MM.1S (cell line): ENCODE data around the gene CSRNP3.

Experiments
- DNase-seq: peaks from one replicate; pipeline ENCODE4 v3.0.0-alpha.2; 2015
- H2AFZ ChIP-seq: fragments of 300-600 bp; sonication (generic); 2 replicates; pipeline ENCODE4 v1.6.0; 2016; ENCODE audit warnings: antibody characterized with exemption, low read length
- H3F3A ChIP-seq: fragments of 300-600 bp; sonication (generic); 2 replicates; pipeline ENCODE4 v1.6.1; 2016; ENCODE audit warnings: mild to moderate bottlenecking, antibody characterized with exemption, low read length, moderate library complexity, mixed read lengths; ENCODE audit not compliant: insufficient read depth
- H3K27ac ChIP-seq: fragments of 300-600 bp; sonication (generic); 2 replicates; pipeline ENCODE4 v1.5.1; 2016; ENCODE audit warnings: mild to moderate bottlenecking, low read length
- H3K27me3 ChIP-seq: fragments of 300-600 bp; sonication (generic); replicated peaks from 2 replicates; pipeline ENCODE4 v1.6.0; 2016; ENCODE audit warnings: low read length; ENCODE audit not compliant: insufficient read depth
- H3K36me3 ChIP-seq: fragments of 300-600 bp; sonication (generic); replicated peaks from 2 replicates; pipeline ENCODE4 v1.6.1; 2016; ENCODE audit warnings: mild to moderate bottlenecking, low read length, mixed read lengths; ENCODE audit not compliant: insufficient read depth
- H3K4me1 ChIP-seq: fragments of 300-600 bp; sonication (generic); 2 replicates; pipeline ENCODE4 v1.6.1; 2016; ENCODE audit warnings: low read length, mixed read lengths
- H3K4me2 ChIP-seq: fragments of 300-600 bp; sonication (generic); 2 replicates; pipeline ENCODE4 v1.6.0; 2016; ENCODE audit warnings: low read depth, low read length
- H3K4me3 ChIP-seq: fragments of 300-600 bp; sonication (generic); 2 replicates; pipeline ENCODE4 v1.5.1; 2016; ENCODE audit warnings: low read length, mixed read lengths
- H3K79me2 ChIP-seq: fragments of 300-600 bp; sonication (generic); 2 replicates; pipeline ENCODE4 v1.6.1; 2016; ENCODE audit warnings: mixed run types, low read length, mixed read lengths
- H3K9ac ChIP-seq: fragments of 300-600 bp; sonication (generic); 2 replicates; pipeline ENCODE4 v1.6.1; 2016; ENCODE audit warnings: low read length, mixed read lengths
- H3K9me2 ChIP-seq: fragments of 300-600 bp; sonication (generic); replicated peaks from 2 replicates; pipeline ENCODE4 v1.6.1; 2016; ENCODE audit warnings: mild to moderate bottlenecking, low read length, mixed read lengths; ENCODE audit not compliant: insufficient read depth
- H3K9me3 ChIP-seq: fragments of 300-600 bp; sonication (generic); replicated peaks from 2 replicates; pipeline ENCODE4 v1.6.1; 2016; ENCODE audit warnings: mild to moderate bottlenecking, low read length, mixed read lengths; ENCODE audit not compliant: insufficient read depth
- H4K20me1 ChIP-seq: fragments of 300-600 bp; sonication (generic); 2 replicates; pipeline ENCODE4 v1.6.1; 2016; ENCODE audit warnings: mild to moderate bottlenecking, low read length, moderate library complexity, mixed read lengths; ENCODE audit not compliant: insufficient read depth
- CTCF ChIP-seq: fragments of 300-600 bp; sonication (generic); IDR thresholded peaks from 2 replicates; pipeline ENCODE4 v1.5.1; 2016; ENCODE audit warnings: antibody characterized with exemption, low read length, mixed read lengths
- EZH2 ChIP-seq: fragments of 300-600 bp; sonication (generic); optimal IDR thresholded peaks from 2 replicates; pipeline ENCODE3; 2017; ENCODE audit warnings: low read depth, mild to moderate bottlenecking, antibody characterized with exemption, low read length, mixed read lengths
- EZH2phosphoT487 ChIP-seq: fragments of 300-600 bp; sonication (generic); IDR thresholded peaks from 2 replicates; pipeline ENCODE4 v1.6.1; 2018; ENCODE audit warnings: antibody characterized with exemption, low read length

CSRNP3 gene

GRCh38 chr2:165678882-165679281 lies 209.4 kb downstream of the CSRNP3 start:
- no peaks in the 10 kb centered on the region for H3K36me3 ChIP-seq
- H3K4me2 ChIP-seq, result no peak overlapping the region
- H3K9me2 ChIP-seq, result no peaks in the 10 kb centered on the region
- H3K9me3 ChIP-seq, result no peaks in the 10 kb centered on the region
- H3K79me2 ChIP-seq, result no peaks in the 10 kb centered on the region
- H3K4me1 ChIP-seq, result peaks cover 14% of the 10 kb centered on the region
- H2AFZ ChIP-seq, result no peak overlapping the region
- TF ChIP-seq EZH2phosphoT487 (no peak), CTCF (no peak), EZH2 (no peak)
- no peaks in the 10 kb centered on the region for H4K20me1 ChIP-seq
- no peak overlapping the region for H3K4me3 ChIP-seq
- H3K27ac ChIP-seq, result no peak overlapping the region
- no peak overlapping the region for H3K9ac ChIP-seq
- peaks cover 5% of the 10 kb centered on the region; the same call in 1 of the 2 replicates for H3F3A ChIP-seq
- H3K27me3 ChIP-seq, result no peaks in the 10 kb centered on the region
- DNase-seq, result no peak

- no peak for DNase-seq
- H3F3A ChIP-seq, result peaks cover 5% of the 10 kb centered on the region; the same call in 1 of the 2 replicates
- H2AFZ ChIP-seq, result no peak overlapping the region
- no peaks in the 10 kb centered on the region for H3K9me2 ChIP-seq
- no peaks in the 10 kb centered on the region for H3K36me3 ChIP-seq
- peaks cover 10% of the 10 kb centered on the region for H3K4me1 ChIP-seq
- no peak overlapping the region for H3K27ac ChIP-seq
- TF ChIP-seq CTCF, result no peak
- no peak for TF ChIP-seq EZH2phosphoT487
- no peak for TF ChIP-seq EZH2
- H3K27me3 ChIP-seq, result no peaks in the 10 kb centered on the region
- no peaks in the 10 kb centered on the region for H3K9me3 ChIP-seq
- H3K4me3 ChIP-seq, result no peak overlapping the region
- no peak overlapping the region for H3K4me2 ChIP-seq
- H3K79me2 ChIP-seq, result no peaks in the 10 kb centered on the region
- H4K20me1 ChIP-seq, result no peaks in the 10 kb centered on the region
- H3K9ac ChIP-seq, result no peak overlapping the region
Observed at GRCh38 chr2:165679621-165680020, 210.1 kb downstream of the CSRNP3 start.

- H2AFZ ChIP-seq, result no peak overlapping the region
- DNase-seq, result no peak
- H3K79me2 ChIP-seq, result no peaks in the 10 kb centered on the region
- H3K36me3 ChIP-seq, result no peaks in the 10 kb centered on the region
- no peaks in the 10 kb centered on the region for H4K20me1 ChIP-seq
- H3K27ac ChIP-seq, result no peak overlapping the region
- H3F3A ChIP-seq, result no peaks in the 10 kb centered on the region
- H3K27me3 ChIP-seq, result no peaks in the 10 kb centered on the region
- no peak for TF ChIP-seq EZH2
- TF ChIP-seq CTCF, result no peak
- no peak for TF ChIP-seq EZH2phosphoT487
- no peak overlapping the region for H3K4me2 ChIP-seq
- no peaks in the 10 kb centered on the region for H3K4me1 ChIP-seq
- no peaks in the 10 kb centered on the region for H3K9me2 ChIP-seq
- no peaks in the 10 kb centered on the region for H3K9me3 ChIP-seq
- H3K9ac ChIP-seq, result no peak overlapping the region
- H3K4me3 ChIP-seq, result no peak overlapping the region
Observed at GRCh38 chr2:165681841-165682240, 212.3 kb downstream of the CSRNP3 start.
